Measurements from ENCODE around the gene EPS8L2. TPM values are rescaled to one million over a fixed set of nuclear protein-coding genes. Genes with fewer than 3 reads are reported as not detected.

Gene EPS8L2
- total RNA-seq, 1 donor: 55.3 TPM

DNA sequence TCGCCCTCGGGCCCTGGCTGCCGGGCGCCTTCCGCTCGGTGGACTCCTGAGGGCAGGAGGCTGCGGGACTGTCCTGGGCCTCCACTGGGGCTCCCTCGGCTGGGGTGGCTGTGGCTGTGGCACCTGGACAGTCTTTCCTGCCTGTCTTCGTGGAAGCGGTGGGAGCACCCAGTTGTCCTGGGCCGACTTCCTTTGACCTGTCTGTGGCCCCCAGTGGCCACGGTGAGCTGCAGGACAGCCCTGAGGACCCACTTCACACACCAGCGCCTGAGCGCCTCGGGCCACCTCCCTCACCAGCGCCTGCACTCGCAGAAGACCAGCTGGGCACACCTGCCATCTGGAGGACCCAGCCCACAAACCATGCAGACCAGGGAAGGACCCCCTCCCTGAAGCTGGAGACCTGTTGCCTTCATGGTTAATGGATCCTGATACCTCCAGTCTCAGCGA lies 1.8 kb upstream of the EPS8L2 start:
- no peak for DNase-seq (ENCODE audit: low read depth)
- no peak for TF ChIP-seq CTCF (IDR thresholded peaks at IDR 0.05; ENCODE audit: insufficient read depth, low read depth, low read length)
- H3K4me3 ChIP-seq (ENCODE audit: low read depth, low read length): no peak overlapping the region

GRCh38 chr11:704781-705645 lies 1.0 kb upstream of the EPS8L2 start:
- no peak for TF ChIP-seq CTCF (IDR thresholded peaks at IDR 0.05; ENCODE audit: insufficient read depth, low read depth, low read length)
- peak overlapping the region; percentile 80 for H3K4me3 ChIP-seq (ENCODE audit: low read depth, low read length)
- DNase-seq (ENCODE audit: low read depth): no peak

DNA sequence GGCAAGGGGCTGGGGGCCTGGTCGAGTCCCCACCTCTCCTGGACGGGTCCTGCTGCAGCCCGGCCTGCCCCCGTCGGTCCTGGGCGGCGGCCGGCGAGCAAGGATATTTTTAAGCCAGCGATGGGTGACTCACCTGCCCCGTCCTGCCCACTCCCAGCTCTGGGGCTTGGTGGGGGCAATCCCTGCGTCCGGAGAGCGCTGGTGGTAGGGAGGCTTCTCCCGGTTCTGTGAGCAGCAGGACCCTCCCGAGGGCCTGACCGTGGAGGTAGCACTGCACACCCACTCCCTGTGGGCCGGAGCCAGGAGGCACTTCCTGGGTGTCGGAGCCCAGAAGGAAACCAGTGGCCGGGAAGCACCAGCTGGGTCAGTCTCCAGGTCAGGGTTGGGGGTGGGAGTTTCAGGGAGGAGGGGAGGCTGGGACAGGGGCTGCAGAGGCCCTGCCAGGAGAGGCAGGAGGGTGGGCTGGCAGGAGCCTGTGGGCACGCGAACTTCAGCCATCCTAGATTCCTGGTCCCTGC lies 467 bp downstream of the EPS8L2 start:
- TF ChIP-seq CTCF (IDR thresholded peaks at IDR 0.05; ENCODE audit: insufficient read depth, low read depth, low read length): no peak
- peak overlapping the region; percentile 80 for H3K4me3 ChIP-seq (ENCODE audit: low read depth, low read length)
- DNase-seq (ENCODE audit: low read depth): peak; percentile 47

DNA sequence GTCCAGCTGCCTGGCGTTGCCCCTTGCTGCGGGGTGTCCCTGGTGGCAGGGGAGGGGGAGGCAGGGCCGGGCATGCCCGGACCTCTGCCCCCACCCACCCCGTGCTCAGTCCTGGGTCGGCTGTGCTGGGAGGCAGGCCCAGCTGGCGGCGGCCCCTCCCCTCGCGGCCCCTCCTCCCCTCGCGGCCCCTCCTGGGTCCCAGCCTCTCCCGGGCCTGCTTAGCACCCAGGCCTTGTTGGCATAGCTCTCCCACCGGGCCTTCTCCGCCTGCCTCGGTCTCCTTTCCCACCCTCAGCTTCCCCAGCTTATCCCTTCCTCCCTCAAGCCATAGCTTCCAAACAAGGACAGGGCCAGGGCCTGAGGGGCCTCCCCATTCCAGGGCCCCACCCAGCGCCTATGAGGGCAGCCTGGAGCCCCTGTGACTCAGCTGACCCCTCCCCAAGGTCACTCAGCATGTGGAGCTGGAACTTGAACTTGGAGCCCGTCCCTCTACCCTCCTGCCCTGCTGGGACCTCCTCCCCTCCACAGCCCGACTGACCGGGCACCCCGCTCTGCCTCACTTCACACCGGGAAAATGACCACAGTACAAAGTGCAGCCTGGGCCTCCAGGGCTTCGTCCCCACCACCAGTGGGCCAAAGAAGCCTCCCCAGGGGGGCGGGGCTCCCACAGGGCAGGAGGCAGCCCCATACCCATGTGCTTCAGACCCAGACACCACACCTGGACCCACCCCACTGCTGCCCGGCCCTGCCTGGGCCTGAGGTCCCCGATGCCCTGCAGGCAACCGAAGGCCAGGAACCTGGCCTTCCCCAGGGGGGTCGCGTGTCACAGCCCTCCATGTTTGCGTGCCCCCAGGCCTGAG lies 1.2 kb downstream of the EPS8L2 start:
- peak; percentile 61 for DNase-seq (ENCODE audit: low read depth)
- peak overlapping the region; percentile 80 for H3K4me3 ChIP-seq (ENCODE audit: low read depth, low read length)
- TF ChIP-seq CTCF (IDR thresholded peaks at IDR 0.05; ENCODE audit: insufficient read depth, low read depth, low read length): peak; percentile 24

DNA sequence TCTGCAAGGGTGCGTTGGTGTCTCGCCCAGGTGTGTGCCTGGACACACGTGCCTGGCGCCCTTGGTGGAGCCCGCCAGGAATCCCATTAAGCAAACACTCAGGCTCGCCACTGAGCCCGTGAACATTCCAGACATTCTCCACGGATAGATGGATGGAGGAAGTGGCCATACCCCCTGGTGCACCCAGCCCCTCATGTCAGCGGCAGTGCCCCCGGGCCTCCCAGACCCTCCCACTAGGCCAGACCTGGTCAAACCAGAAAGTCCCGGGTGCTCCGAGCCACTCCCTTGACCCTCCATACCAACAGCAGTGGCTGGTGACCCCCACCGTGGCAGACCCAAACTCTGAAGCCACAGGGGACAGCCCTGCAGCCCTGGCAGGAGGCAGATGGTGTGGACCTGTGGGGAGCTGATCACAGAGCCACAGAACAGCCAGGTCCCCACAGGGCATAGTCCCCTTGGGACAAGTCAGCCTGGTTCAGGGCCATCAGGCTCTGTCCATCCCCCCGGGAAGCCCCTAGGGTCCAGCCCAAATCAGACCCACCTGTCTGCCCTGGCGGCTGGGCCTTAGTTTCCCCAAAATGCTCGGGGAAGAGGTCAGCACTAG lies 1.9 kb downstream of the EPS8L2 start:
- TF ChIP-seq CTCF (IDR thresholded peaks at IDR 0.05; ENCODE audit: insufficient read depth, low read depth, low read length): no peak
- H3K4me3 ChIP-seq (ENCODE audit: low read depth, low read length): no peak overlapping the region
- no peak for DNase-seq (ENCODE audit: low read depth)

- no peak for TF ChIP-seq CTCF (IDR thresholded peaks at IDR 0.05; ENCODE audit: insufficient read depth, low read depth, low read length)
- no peak for DNase-seq (ENCODE audit: low read depth)
Measured at GRCh38 chr11:708511-708910, 2.5 kb downstream of the EPS8L2 start.

More at GRCh38 chr11:708511-708910, 2.5 kb downstream of the EPS8L2 start:
- H3K4me3 ChIP-seq (ENCODE audit: low read depth, low read length): no peak overlapping the region

Measured in fibroblast of villous mesenchyme (primary cell).